ENCODE measurements around the gene ZNF585A. TPM values are rescaled to one million over a fixed set of nuclear protein-coding genes. Genes with fewer than 3 reads are reported as not detected.
A peak's percentile ranks its signal among the peaks of the same experiment; 100 is the strongest.
"Not testable (repeated sequence)": the region's sequence is repeated elsewhere in the genome, so short reads cannot be mapped to it uniquely, and the experiment has no call there.

ZNF585A gene
- total RNA-seq (2014; rRNA removed; shearing (Covaris generic)): 14.0 and 14.3 TPM in 2 replicates

DNA sequence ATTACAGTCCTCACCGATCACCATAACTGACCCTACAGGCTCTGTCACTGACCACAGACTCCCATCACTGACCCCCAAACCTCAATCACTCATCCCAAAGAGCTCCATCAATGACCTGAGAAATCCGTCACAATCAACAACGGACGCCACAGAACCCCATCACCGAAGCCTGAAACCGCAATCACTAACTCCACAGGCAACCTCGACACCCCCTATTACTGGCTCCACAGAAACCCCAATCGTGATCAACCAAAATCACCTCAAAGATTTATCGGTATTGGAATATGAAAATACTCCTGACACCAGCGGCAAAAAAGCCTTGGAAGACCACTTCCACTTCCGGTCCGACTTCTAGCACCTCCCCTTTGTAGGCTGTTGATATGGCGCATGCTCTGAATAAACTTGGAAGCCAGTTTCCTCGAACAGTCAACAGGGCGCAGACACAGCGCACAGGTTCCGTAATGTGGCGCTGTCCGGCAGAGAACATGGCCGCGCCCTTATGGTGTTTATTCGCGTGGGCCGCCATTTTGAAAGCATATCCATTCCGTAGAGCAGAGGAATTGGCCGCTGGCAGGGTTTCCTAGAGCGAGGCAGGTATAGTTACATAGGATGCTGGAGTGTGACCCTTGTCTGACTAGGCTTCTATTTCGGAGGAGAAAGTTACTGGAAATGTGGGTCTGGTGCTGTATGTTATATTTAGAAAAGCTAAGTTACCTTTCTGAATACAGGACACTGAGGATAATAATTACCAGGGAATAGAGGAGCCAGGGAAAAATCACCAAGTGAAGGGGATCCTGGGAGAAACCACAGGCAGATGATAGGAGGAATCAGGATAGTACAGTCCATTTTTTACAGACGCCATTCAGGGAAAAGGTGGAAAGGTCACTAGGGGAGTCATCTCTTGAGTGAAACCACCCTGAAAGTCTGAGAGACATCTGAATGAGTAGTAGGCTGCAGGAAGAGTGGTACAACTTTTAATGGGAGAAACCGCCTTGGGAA lies at the start of gene ZNF585A:
Gene ZNF585A, minus strand, starts transcription at position 328 of the 999 bp plus-strand sequence. CDS start 2,785 bp downstream, outside the sequence.
- H3K4me1 ChIP-seq: no peaks in the 10 kb centered on the region
- peaks cover 21% of the 10 kb centered on the region for H3K36me3 ChIP-seq
- H3K9me3 ChIP-seq (replicated peaks): peaks cover 15% of the 10 kb centered on the region
- DNase-seq: peak; percentile 93 to 97
- peak within 1 kb of the TSS; percentile 45 for H3K27ac ChIP-seq
- peak within 1 kb of the TSS; percentile 72 for H3K4me3 ChIP-seq
- no peaks in the 10 kb centered on the region for H3K27me3 ChIP-seq

GRCh38 chr19:37221136-37221535 lies 48.6 kb upstream of the ZNF585A start:
- DNase-seq: no peak
- Histone ChIP-seq H3K4me1 (peaks cover 3% of the 10 kb centered on the region; the same call in 1 of the 2 replicates), H3K9me3 (replicated peaks) (peaks cover 15% of the 10 kb centered on the region), H3K27ac (no peak overlapping the region), H3K36me3 (peaks cover 28% of the 10 kb centered on the region), H3K4me3 (no peak overlapping the region), H3K27me3 (no peaks in the 10 kb centered on the region)

DNA sequence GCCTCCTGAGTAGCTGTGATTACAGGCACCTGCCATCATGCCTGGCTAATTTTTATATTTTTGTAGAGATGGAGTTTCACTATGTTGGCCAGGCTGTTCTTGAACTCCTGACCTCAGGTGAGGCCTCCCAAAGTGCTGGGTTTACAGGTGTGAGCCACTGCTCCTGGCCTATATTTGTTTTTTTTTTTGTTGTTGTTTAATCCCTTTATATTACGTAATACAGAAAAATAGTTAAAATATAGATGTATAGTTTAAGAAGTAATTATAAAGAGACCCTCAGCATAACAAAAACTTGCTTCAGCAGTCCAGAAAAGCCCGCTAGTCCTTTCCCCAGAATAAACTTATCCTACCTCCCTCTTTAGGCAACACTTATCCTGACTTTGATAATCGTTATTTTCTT lies 47.9 kb upstream of the ZNF585A start:
- peaks cover 3% of the 10 kb centered on the region; the same call in 1 of the 2 replicates for H3K4me1 ChIP-seq
- no peaks in the 10 kb centered on the region for H3K27me3 ChIP-seq
- H3K27ac ChIP-seq: no peak overlapping the region
- peaks cover 23% of the 10 kb centered on the region for H3K36me3 ChIP-seq
- no peak for DNase-seq
- peaks cover 14% of the 10 kb centered on the region for H3K9me3 ChIP-seq (replicated peaks)
- no peak overlapping the region for H3K4me3 ChIP-seq

- peaks cover 14% of the 10 kb centered on the region for H3K9me3 ChIP-seq (replicated peaks)
- peak overlapping the region; percentile 85 for H3K27ac ChIP-seq
- DNase-seq: no peak
- peaks cover 19% of the 10 kb centered on the region for H3K36me3 ChIP-seq
- H3K4me3 ChIP-seq: peak overlapping the region; percentile 85
- H3K27me3 ChIP-seq: no peaks in the 10 kb centered on the region
- H3K4me1 ChIP-seq: peaks cover 3% of the 10 kb centered on the region; the same call in 1 of the 2 replicates
These were observed 46.1 kb upstream of the ZNF585A start for GRCh38 chr19:37218592-37218935.

DNA sequence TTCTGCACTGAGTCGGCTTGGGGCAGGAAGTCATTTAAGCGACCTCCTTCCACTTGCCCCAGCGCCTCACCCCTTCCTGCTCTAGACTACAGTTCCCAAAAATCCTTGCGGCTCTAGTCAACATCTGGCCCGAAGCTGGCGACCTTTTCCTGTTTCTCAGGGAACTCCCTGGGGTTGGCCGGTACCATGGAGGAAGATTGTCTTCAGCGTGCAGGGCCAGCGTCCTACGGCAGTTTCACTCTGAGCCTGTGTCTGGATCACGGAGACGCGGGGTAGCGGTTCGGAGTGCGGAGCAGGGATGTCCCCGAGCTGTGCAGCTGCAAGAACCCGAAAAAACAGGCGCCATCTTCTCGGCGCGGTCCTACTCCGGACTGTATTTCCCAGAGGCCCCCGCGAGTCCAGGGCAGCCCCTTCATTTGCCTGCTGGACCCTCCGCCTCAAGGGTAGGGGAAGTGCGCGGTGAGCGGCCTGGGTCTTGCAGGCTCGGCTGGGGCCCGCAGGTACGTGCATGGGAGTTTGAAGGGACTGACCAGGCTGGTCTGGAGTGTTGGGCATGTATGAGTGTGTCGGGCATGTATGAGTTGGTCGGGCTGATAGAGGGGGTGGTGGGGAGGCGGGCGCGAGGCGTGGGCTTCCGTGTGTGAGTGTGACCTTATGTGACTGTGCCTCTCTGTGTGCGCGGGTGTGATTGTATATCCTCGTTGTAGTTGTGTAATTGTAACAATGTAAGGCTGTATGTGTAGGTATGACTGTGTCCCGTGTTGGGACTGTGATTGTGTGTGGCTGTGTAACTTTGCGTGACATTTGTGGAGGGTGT lies 45.5 kb upstream of the ZNF585A start, which contains the start of gene ZNF383:
Gene ZNF383, plus strand, starts transcription at position 440 of the 817 bp plus-strand sequence. CDS start 12,240 bp downstream, outside the sequence.
- H3K27me3 ChIP-seq: no peaks in the 10 kb centered on the region
- peak within 1 kb of the TSS; percentile 85 for H3K4me3 ChIP-seq
- peak; percentile 96 to 97 for DNase-seq
- peaks cover 3% of the 10 kb centered on the region; the same call in 1 of the 2 replicates for H3K4me1 ChIP-seq
- peak within 1 kb of the TSS; percentile 85 for H3K27ac ChIP-seq
- H3K9me3 ChIP-seq (replicated peaks): peaks cover 14% of the 10 kb centered on the region
- H3K36me3 ChIP-seq: peaks cover 18% of the 10 kb centered on the region

GRCh38 chr19:37217480-37217774 lies 44.9 kb upstream of the ZNF585A start:
- Histone ChIP-seq H3K4me3 (peak overlapping the region; percentile 85), H3K36me3 (peaks cover 13% of the 10 kb centered on the region), H3K27me3 (no peaks in the 10 kb centered on the region), H3K4me1 (peaks cover 3% of the 10 kb centered on the region; the same call in 1 of the 2 replicates), H3K27ac (peak overlapping the region; percentile 85), H3K9me3 (replicated peaks) (peaks cover 19% of the 10 kb centered on the region)
- DNase-seq: no peak

- peaks cover 11% of the 10 kb centered on the region for H3K9me3 ChIP-seq (replicated peaks)
- no peak overlapping the region for H3K27ac ChIP-seq
- no peak for DNase-seq
- H3K4me1 ChIP-seq: no peaks in the 10 kb centered on the region
- no peak overlapping the region for H3K4me3 ChIP-seq
- H3K27me3 ChIP-seq: no peaks in the 10 kb centered on the region
- H3K36me3 ChIP-seq: peaks cover 32% of the 10 kb centered on the region
These were observed 25.3 kb upstream of the ZNF585A start for GRCh38 chr19:37197768-37198167.

GRCh38 chr19:37197115-37197514 lies 24.6 kb upstream of the ZNF585A start:
- H3K4me3 ChIP-seq, H3K27me3 ChIP-seq, H3K27ac ChIP-seq, H3K4me1 ChIP-seq, DNase-seq: not testable (repeated sequence)
- peaks cover 11% of the 10 kb centered on the region for H3K9me3 ChIP-seq (replicated peaks)
- H3K36me3 ChIP-seq: peaks cover 32% of the 10 kb centered on the region

GRCh38 chr19:37195248-37195647 lies 22.8 kb upstream of the ZNF585A start:
- H3K4me1 ChIP-seq, H3K4me3 ChIP-seq, DNase-seq, H3K27ac ChIP-seq, H3K27me3 ChIP-seq: not testable (repeated sequence)
- Histone ChIP-seq H3K36me3 (peaks cover 36% of the 10 kb centered on the region), H3K9me3 (replicated peaks) (peaks cover 11% of the 10 kb centered on the region)

DNA sequence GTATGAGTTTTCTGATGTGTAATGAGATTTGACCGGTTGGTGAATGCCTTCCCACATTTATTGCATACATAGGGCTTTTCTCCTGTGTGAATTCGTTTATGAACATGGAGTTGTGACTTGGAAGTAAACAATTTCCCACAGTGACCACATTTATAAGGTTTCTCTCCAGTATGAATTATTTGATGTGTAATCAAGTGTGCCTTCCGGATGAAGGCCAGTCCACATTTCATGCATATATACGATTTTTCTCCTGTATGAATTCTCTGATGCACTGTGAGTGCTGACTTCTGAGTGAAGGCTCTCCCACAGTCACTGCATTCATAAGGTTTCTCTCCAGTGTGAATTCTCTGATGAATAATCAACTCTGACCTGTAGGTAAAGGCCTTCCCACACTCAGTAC lies 13.6 kb upstream of the ZNF585A start:
- Histone ChIP-seq H3K36me3 (peaks cover 27% of the 10 kb centered on the region), H3K9me3 (replicated peaks) (peaks cover 28% of the 10 kb centered on the region)
- not testable (repeated sequence) for H3K27ac ChIP-seq, H3K4me3 ChIP-seq, H3K4me1 ChIP-seq, DNase-seq, H3K27me3 ChIP-seq

GRCh38 chr19:37165635-37166034 lies 6.9 kb downstream of the ZNF585A start:
- H3K27me3 ChIP-seq: no peaks in the 10 kb centered on the region
- peaks cover 4% of the 10 kb centered on the region; the same call in 1 of the 2 replicates for H3K9me3 ChIP-seq (replicated peaks)
- peaks cover 46% of the 10 kb centered on the region for H3K36me3 ChIP-seq
- DNase-seq: no peak
- H3K4me3 ChIP-seq: no peak overlapping the region
- H3K4me1 ChIP-seq: no peaks in the 10 kb centered on the region
- H3K27ac ChIP-seq: no peak overlapping the region

DNA sequence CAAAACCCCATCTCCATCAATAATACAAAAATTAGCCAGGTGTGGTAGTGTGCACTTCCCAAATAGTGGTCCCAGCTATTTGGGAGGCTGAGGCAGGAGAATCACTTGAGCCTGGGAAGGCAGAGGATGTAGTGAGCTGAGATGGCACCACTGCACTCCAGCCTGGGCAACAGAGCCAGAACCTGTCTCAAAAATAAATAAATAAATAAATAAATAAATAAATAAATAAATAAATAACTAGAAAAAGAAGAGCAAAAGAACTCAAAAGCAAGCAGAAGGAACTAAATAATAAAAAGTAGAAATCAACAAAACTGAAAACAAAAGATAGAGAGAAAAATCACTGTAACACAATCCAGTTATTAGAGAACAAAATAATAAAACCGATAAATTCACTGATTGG lies 12.3 kb downstream of the ZNF585A start:
- H3K27me3 ChIP-seq: no peaks in the 10 kb centered on the region
- no peak overlapping the region for H3K27ac ChIP-seq
- no peaks in the 10 kb centered on the region for H3K4me1 ChIP-seq
- peaks cover 20% of the 10 kb centered on the region for H3K9me3 ChIP-seq (replicated peaks)
- peaks cover 39% of the 10 kb centered on the region for H3K36me3 ChIP-seq
- no peak for DNase-seq
- H3K4me3 ChIP-seq: no peak overlapping the region

- no peak overlapping the region for H3K27ac ChIP-seq
- H3K4me1 ChIP-seq: no peaks in the 10 kb centered on the region
- H3K4me3 ChIP-seq: no peak overlapping the region
- peaks cover 19% of the 10 kb centered on the region for H3K36me3 ChIP-seq
- no peaks in the 10 kb centered on the region for H3K27me3 ChIP-seq
- DNase-seq: no peak
- H3K9me3 ChIP-seq (replicated peaks): peaks cover 30% of the 10 kb centered on the region
These were observed 24.3 kb downstream of the ZNF585A start for GRCh38 chr19:37148214-37148613.

DNA sequence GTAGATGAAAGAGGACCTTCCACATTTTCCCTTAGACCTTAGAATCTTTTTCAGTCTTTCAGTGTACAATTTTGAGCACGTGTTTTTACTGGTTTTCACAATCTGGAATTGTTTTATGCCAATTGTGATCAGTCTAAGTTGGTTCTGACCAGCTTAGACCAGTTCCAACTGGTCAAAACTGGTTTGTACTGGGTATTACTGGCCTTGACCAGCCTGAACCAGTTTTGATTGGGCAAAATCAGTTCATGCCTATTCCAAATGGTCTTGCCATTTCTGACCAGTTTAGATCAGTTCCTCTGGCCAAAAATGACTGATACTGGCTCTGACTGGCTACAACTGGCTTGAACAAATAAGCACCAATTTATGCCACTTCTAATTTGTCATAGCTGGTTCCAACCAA lies 36.4 kb downstream of the ZNF585A start:
- no peaks in the 10 kb centered on the region for H3K27me3 ChIP-seq
- peaks cover 45% of the 10 kb centered on the region for H3K9me3 ChIP-seq (replicated peaks)
- no peak for DNase-seq

DNA sequence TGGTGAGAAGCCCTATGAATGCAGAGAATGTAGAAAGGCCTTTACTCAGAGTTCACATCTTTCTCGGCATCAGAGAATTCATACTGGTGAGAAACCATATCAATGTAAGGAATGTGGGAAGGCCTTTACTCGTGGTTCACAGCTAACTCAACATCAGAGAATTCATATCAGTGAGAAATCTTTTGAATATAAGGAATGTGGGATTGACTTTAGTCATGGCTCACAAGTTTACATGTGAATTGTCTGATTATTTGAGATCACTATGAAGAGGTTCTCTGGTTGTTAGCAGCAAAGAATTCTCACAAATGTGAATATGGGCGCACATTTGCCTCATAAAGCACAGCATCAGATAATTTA lies 43.7 kb downstream of the ZNF585A start:
- Histone ChIP-seq H3K27me3 (no peaks in the 10 kb centered on the region), H3K4me3 (no peak overlapping the region), H3K4me1 (no peaks in the 10 kb centered on the region), H3K9me3 (replicated peaks) (peaks cover 84% of the 10 kb centered on the region), H3K27ac (no peak overlapping the region), H3K36me3 (peaks cover 48% of the 10 kb centered on the region)
- peak in 1 of 2 experiments; percentile 24 for DNase-seq

More for the DNA sequence above, 36.4 kb downstream of the ZNF585A start:
- Histone ChIP-seq H3K27ac (no peak overlapping the region), H3K4me3 (no peak overlapping the region), H3K36me3 (no peaks in the 10 kb centered on the region; the same call in 1 of the 2 replicates), H3K4me1 (no peaks in the 10 kb centered on the region)
